H9 (cell line): Measurements from ENCODE around the gene SLC10A3. TPM values are rescaled to one million over a fixed set of nuclear protein-coding genes. Genes with fewer than 3 reads are reported as not detected.

Experiments used
- DNase-seq: peaks from one replicate; pipeline ENCODE4 v3.0.0-alpha.2; 2017
- H2AFZ ChIP-seq: one replicate; pipeline ENCODE4 v1.6.1; 2013; ENCODE audit warnings: mild to moderate bottlenecking, low read length, control low read depth, moderate library complexity
- H2AK5ac ChIP-seq: 2 replicates; pipeline ENCODE4 v1.6.1; 2013; ENCODE audit warnings: low read length, control low read depth, mixed read lengths; ENCODE audit not compliant: insufficient read length
- H2BK120ac ChIP-seq: one replicate; pipeline ENCODE4 v1.6.1; 2013; ENCODE audit warnings: low read depth, mild to moderate bottlenecking, low read length, control low read depth, inconsistent platforms; ENCODE audit not compliant: poor library complexity, severe bottlenecking
- H2BK12ac ChIP-seq: 2 replicates; pipeline ENCODE4 v1.6.1; 2013; ENCODE audit warnings: low read length, control low read depth, mixed read lengths, low read depth; ENCODE audit not compliant: insufficient read length
- H2BK15ac ChIP-seq: 2 replicates; pipeline ENCODE4 v1.6.1; 2013; ENCODE audit warnings: low read depth, low read length, control low read depth
- H2BK20ac ChIP-seq: one replicate; pipeline ENCODE4 v1.6.1; 2013; ENCODE audit warnings: low read depth, mild to moderate bottlenecking, low read length, control low read depth, inconsistent platforms; ENCODE audit not compliant: poor library complexity, severe bottlenecking
- H2BK5ac ChIP-seq: 2 replicates; pipeline ENCODE4 v1.6.1; 2013; ENCODE audit warnings: low read length, control low read depth, mixed read lengths; ENCODE audit not compliant: insufficient read length
- H3K14ac ChIP-seq: 2 replicates; pipeline ENCODE4 v1.6.1; 2013; ENCODE audit warnings: low read length, control low read depth; ENCODE audit not compliant: insufficient read depth
- H3K18ac ChIP-seq: 2 replicates; pipeline ENCODE4 v1.6.1; 2013; ENCODE audit warnings: low read depth, mild to moderate bottlenecking, mixed read lengths, low read length, control low read depth; ENCODE audit not compliant: insufficient read length
- H3K23ac ChIP-seq: 2 replicates; pipeline ENCODE4 v1.6.1; 2013; ENCODE audit warnings: low read length, control low read depth, mixed read lengths, low read depth; ENCODE audit not compliant: insufficient read length
- H3K23me2 ChIP-seq: 2 replicates; pipeline ENCODE4 v1.6.1; 2013; ENCODE audit warnings: low read depth, mild to moderate bottlenecking, mixed read lengths, low read length, control low read depth; ENCODE audit not compliant: insufficient read length, poor library complexity, severe bottlenecking
- H3K27ac ChIP-seq: 2 replicates; pipeline ENCODE4 v1.5.1; 2013; ENCODE audit warnings: low read length, control low read depth, mixed read lengths, low read depth; ENCODE audit not compliant: insufficient read length
- H3K27me3 ChIP-seq: 2 replicates; pipeline ENCODE4 v1.6.1; 2013; ENCODE audit warnings: low read length, control low read depth, inconsistent platforms; ENCODE audit not compliant: insufficient read depth
- H3K4ac ChIP-seq: 2 replicates; pipeline ENCODE4 v1.6.1; 2013; ENCODE audit warnings: low read depth, mild to moderate bottlenecking, control low read depth, inconsistent platforms, low read length, moderate library complexity
- H3K4me1 ChIP-seq: 2 replicates; pipeline ENCODE4 v1.6.1; 2013; ENCODE audit warnings: low read length, control low read depth, inconsistent platforms; ENCODE audit not compliant: insufficient read depth
- H3K4me2 ChIP-seq: 2 replicates; pipeline ENCODE4 v1.6.1; 2013; ENCODE audit warnings: low read length, control low read depth, mixed read lengths; ENCODE audit not compliant: insufficient read length, insufficient read depth
- H3K56ac ChIP-seq: 2 replicates; pipeline ENCODE4 v1.6.1; 2013; ENCODE audit warnings: low read depth, mild to moderate bottlenecking, mixed read lengths, low read length, control low read depth; ENCODE audit not compliant: insufficient read length
- H3K79me1 ChIP-seq: 2 replicates; pipeline ENCODE4 v1.6.1; 2013; ENCODE audit warnings: low read depth, mild to moderate bottlenecking, moderate library complexity, low read length, control low read depth, inconsistent platforms; ENCODE audit not compliant: insufficient read depth, poor library complexity, severe bottlenecking
- H3K79me2 ChIP-seq: 2 replicates; pipeline ENCODE4 v1.6.1; 2013; ENCODE audit warnings: low read length, control low read depth, inconsistent platforms; ENCODE audit not compliant: insufficient read depth
- H3K9ac ChIP-seq: 2 replicates; pipeline ENCODE4 v1.6.1; 2013; ENCODE audit warnings: low read length, control low read depth, mixed read lengths; ENCODE audit not compliant: insufficient read length; ENCODE audit errors: extremely low read depth
- H3K9me3 ChIP-seq: one replicate; pipeline ENCODE4 v1.6.1; 2013; ENCODE audit warnings: low read depth, low read length, inconsistent platforms; ENCODE audit not compliant: control insufficient read depth
- H3T11ph ChIP-seq: one replicate; pipeline ENCODE4 v1.6.1; 2013; ENCODE audit warnings: mild to moderate bottlenecking, low read length, control low read depth, inconsistent platforms
- H4K20me1 ChIP-seq: one replicate; pipeline ENCODE4 v1.6.1; 2013; ENCODE audit not compliant: control insufficient read depth, insufficient read length, insufficient read depth
- H4K5ac ChIP-seq: 2 replicates; pipeline ENCODE4 v1.6.1; 2013; ENCODE audit warnings: low read depth, mild to moderate bottlenecking, mixed read lengths, low read length, control low read depth; ENCODE audit not compliant: insufficient read length
- H4K8ac ChIP-seq: replicated peaks from 2 replicates; pipeline ENCODE4 v1.6.1; 2013; ENCODE audit warnings: low read length, control low read depth, mixed read lengths, low read depth; ENCODE audit not compliant: insufficient read length
- H4K91ac ChIP-seq: 2 replicates; pipeline ENCODE4 v1.6.1; 2013; ENCODE audit warnings: low read depth, mild to moderate bottlenecking, moderate library complexity, mixed read lengths, low read length, control low read depth; ENCODE audit not compliant: insufficient read length
- H3K27ac Mint-ChIP-seq, 3 experiments: 2 replicates in 2 of 3; 3 replicates in 1 of 3; pipeline ENCODE4 v1.8.0; 2020 to 2021; ENCODE audit warnings: mixed read lengths in 3 of 3, mild to moderate bottlenecking in 1 of 3, moderate library complexity in 1 of 3
- H3K27me3 Mint-ChIP-seq: 2 replicates; pipeline ENCODE4 v1.8.0; 2021; ENCODE audit warnings: low read depth, mild to moderate bottlenecking, moderate library complexity, mixed read lengths
- H3K36me3 Mint-ChIP-seq, 3 experiments: 2 replicates in 2 of 3; 3 replicates in 1 of 3; pipeline ENCODE4 v1.8.0; 2020 to 2021; ENCODE audit warnings: low read depth in 3 of 3, mixed read lengths in 3 of 3; ENCODE audit not compliant: insufficient read depth in 1 of 3
- H3K4me1 Mint-ChIP-seq, 2 experiments: 2 replicates each; pipeline ENCODE4 v1.8.0; 2020; ENCODE audit warnings: mixed read lengths in 2 of 2
- H3K4me3 Mint-ChIP-seq, 2 experiments: 2 replicates in 1 of 2; 3 replicates in 1 of 2; pipeline ENCODE4 v1.8.0; 2020 to 2021; ENCODE audit warnings: mild to moderate bottlenecking in 2 of 2, mixed read lengths in 2 of 2, moderate library complexity in 1 of 2
- H3K9me3 Mint-ChIP-seq, 2 experiments: 2 replicates in 1 of 2; 3 replicates in 1 of 2; pipeline ENCODE4 v1.8.0; 2020; ENCODE audit warnings: mild to moderate bottlenecking in 2 of 2, mixed read lengths in 2 of 2, moderate library complexity in 1 of 2
- CTCF ChIP-seq: fragments of 200-600 bp; sonication (generic); conservative IDR thresholded peaks from 3 replicates; pipeline ENCODE4 v1.8.0; 2021; ENCODE audit warnings: antibody characterized with exemption, mild to moderate bottlenecking
- WGBS: extraction: QIAGEN DNeasy Blood & Tissue Kit; methylation state at CpG from one replicate; pipeline ENCODE4 v1.1.7; 2013; ENCODE audit warnings: missing lambda C conversion rate, low lambda C conversion rate, mixed read lengths; ENCODE audit not compliant: insufficient read length; ENCODE audit errors: extremely low coverage; 5-methylcytosine and 5-hydroxymethylcytosine counted together
- total RNA-seq: library from RNA; stranded (reverse); gene quantifications from 2 replicates; pipeline ENCODE4 v1.2.1, GENCODE V29; 2021

Gene SLC10A3
- total RNA-seq, 1 experiment from 2014 or later: 8.8 TPM

- H3K4me1 Mint-ChIP-seq: no peaks in the 10 kb centered on the region
- TF ChIP-seq CTCF: no peak
Observed at GRCh38 chrX:154470434-154470833, 20.0 kb downstream of the SLC10A3 start.

More at GRCh38 chrX:154470434-154470833, 20.0 kb downstream of the SLC10A3 start:
- Histone ChIP-seq H2BK5ac (no peak overlapping the region), H3K23ac (no peak overlapping the region), H2BK20ac (no peak overlapping the region), H4K20me1 (no peaks in the 10 kb centered on the region), H3K56ac (no peak overlapping the region), H3K4me1 (no peaks in the 10 kb centered on the region), H3K23me2 (no peaks in the 10 kb centered on the region), H2BK15ac (no peak overlapping the region), H3K4ac (no peak overlapping the region), H2BK12ac (no peak overlapping the region), H3K18ac (no peak overlapping the region), H2BK120ac (no peak overlapping the region), H3K79me1 (no peaks in the 10 kb centered on the region), H3K14ac (no peak overlapping the region), H3K9ac (no peak overlapping the region), H4K91ac (no peak overlapping the region), H3K27ac (no peak overlapping the region), H2AFZ (no peak overlapping the region), H3K27me3 (no peaks in the 10 kb centered on the region), H2AK5ac (no peak overlapping the region), H3K79me2 (no peaks in the 10 kb centered on the region), H3T11ph (no peak overlapping the region), H4K8ac (no peak overlapping the region), H4K5ac (no peak overlapping the region), H3K4me2 (no peak overlapping the region), H3K9me3 (peaks cover 22% of the 10 kb centered on the region)
- Mint-ChIP-seq H3K27ac (no peak overlapping the region), H3K27me3 (peaks cover under 1% of the 10 kb centered on the region; the same call in 1 of the 2 replicates), H3K4me3 (no peak overlapping the region), H3K36me3 (peaks cover 16 to 62% (median 58%) of the 10 kb centered on the region in 3 experiments), H3K9me3 (peaks cover 56 to 86% of the 10 kb centered on the region in 2 experiments)
- DNase-seq: no peak
- no CpG with 5 or more reads among the region's 14 CpGs for WGBS
